Mammary epithelial cell (primary cell): ENCODE measurements around the gene MTFMT.

ENCODE experiments used
- EZH2 ChIP-seq: IDR thresholded peaks from 2 replicates; pipeline ENCODE4 v1.6.1; 2012; ENCODE audit warnings: low read length, inconsistent platforms, borderline replicate concordance
- TF ChIP-seq, protein P1 (sequence below), 2 donors: IDR thresholded peaks in 1 of 2; conservative IDR thresholded peaks in 1 of 2; 2 replicates each; pipeline ENCODE4 v1.5.1; 2011 to 2012; ENCODE audit warnings: inconsistent platforms in 2 of 2, low read length in 2 of 2, mild to moderate bottlenecking in 2 of 2, control low read depth in 1 of 2, low read depth in 1 of 2; ENCODE audit not compliant: insufficient read depth in 1 of 2; ENCODE audit errors: extremely low read depth in 1 of 2

DNA sequence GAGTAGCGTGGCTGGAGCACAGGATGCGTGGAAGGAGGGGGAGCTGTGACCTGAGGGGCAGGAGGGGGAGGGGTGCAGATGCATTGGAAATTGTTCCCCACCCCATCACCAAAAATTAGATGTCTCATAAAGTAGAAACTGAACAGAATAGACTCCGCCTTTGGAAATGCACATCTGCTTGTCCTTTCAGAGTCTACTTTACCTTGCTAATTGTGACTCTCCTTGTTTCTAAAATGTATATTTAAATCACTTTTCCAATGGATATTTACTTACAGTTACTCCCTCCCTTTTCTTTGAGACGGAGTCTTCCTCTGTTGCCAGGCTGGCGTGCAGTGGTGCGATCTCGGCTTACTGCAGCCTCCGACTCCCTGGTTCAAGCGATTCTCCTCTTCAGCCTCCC lies 70.3 kb downstream of the MTFMT start:
- TF ChIP-seq, protein P1, sequence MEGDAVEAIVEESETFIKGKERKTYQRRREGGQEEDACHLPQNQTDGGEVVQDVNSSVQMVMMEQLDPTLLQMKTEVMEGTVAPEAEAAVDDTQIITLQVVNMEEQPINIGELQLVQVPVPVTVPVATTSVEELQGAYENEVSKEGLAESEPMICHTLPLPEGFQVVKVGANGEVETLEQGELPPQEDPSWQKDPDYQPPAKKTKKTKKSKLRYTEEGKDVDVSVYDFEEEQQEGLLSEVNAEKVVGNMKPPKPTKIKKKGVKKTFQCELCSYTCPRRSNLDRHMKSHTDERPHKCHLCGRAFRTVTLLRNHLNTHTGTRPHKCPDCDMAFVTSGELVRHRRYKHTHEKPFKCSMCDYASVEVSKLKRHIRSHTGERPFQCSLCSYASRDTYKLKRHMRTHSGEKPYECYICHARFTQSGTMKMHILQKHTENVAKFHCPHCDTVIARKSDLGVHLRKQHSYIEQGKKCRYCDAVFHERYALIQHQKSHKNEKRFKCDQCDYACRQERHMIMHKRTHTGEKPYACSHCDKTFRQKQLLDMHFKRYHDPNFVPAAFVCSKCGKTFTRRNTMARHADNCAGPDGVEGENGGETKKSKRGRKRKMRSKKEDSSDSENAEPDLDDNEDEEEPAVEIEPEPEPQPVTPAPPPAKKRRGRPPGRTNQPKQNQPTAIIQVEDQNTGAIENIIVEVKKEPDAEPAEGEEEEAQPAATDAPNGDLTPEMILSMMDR (conservative IDR thresholded peaks at IDR 0.05 in 1 of 2, IDR thresholded peaks at IDR 0.05 in 1 of 2; ENCODE audit: extremely low read depth in 1 of 2, insufficient read depth in 1 of 2, low read depth in 1 of 2, low read length in 2 of 2), result no peak
- no peak for TF ChIP-seq EZH2
